GM12878 (cell line): ENCODE data around the gene NDOR1. TPM values are rescaled to one million over a fixed set of nuclear protein-coding genes. Genes with fewer than 3 reads are reported as not detected.

Experiments
- BHLHE40 ChIP-seq, 2 experiments: fragments of 450-650 bp in 1 of 2; IDR thresholded peaks; 2 replicates each; pipeline ENCODE4 v1.6.1; 2011 to 2017; ENCODE audit warnings: low read depth in 2 of 2, borderline replicate concordance in 1 of 2, improper control_type of control experiment in 1 of 2, low read length in 1 of 2, mild to moderate bottlenecking in 1 of 2
- E4F1 ChIP-seq: fragments of 450-650 bp; IDR thresholded peaks from 2 replicates; pipeline ENCODE4 v1.6.1; 2018; ENCODE audit warnings: borderline replicate concordance, mild to moderate bottlenecking; ENCODE audit not compliant: partially characterized antibody
- ETV6 ChIP-seq, 2 experiments: fragments of 450-650 bp in 1 of 2; IDR thresholded peaks in 1 of 2; conservative IDR thresholded peaks in 1 of 2; 2 replicates each; pipeline ENCODE4 v1.6.1; 2014; ENCODE audit warnings: antibody characterized with exemption in 1 of 2, borderline replicate concordance in 1 of 2, low read depth in 1 of 2, mild to moderate bottlenecking in 1 of 2, moderate library complexity in 1 of 2
- MYC ChIP-seq: IDR thresholded peaks from 2 replicates; pipeline ENCODE4 v1.6.1; 2011; ENCODE audit warnings: mild to moderate bottlenecking, low read length, moderate library complexity, inconsistent platforms; ENCODE audit not compliant: insufficient read depth, insufficient replicate concordance, insufficient read length, severe bottlenecking
- NFXL1 ChIP-seq: fragments of 450-650 bp; IDR thresholded peaks from 2 replicates; pipeline ENCODE4 v1.6.1; 2017; ENCODE audit warnings: antibody characterized with exemption, mild to moderate bottlenecking, borderline replicate concordance
- NFYA ChIP-seq: IDR thresholded peaks from 2 replicates; pipeline ENCODE4 v1.6.1; 2011; ENCODE audit warnings: low read depth, mild to moderate bottlenecking, low read length, improper control_type of control experiment, borderline replicate concordance
- POLR2AphosphoS5 ChIP-seq: IDR thresholded peaks from 2 replicates; pipeline ENCODE4 v1.6.1; 2011; ENCODE audit warnings: mild to moderate bottlenecking, low read length, inconsistent platforms
- RELB ChIP-seq: fragments of 450-650 bp; IDR thresholded peaks from 2 replicates; pipeline ENCODE4 v1.6.1; 2017; ENCODE audit warnings: low read depth, mild to moderate bottlenecking, moderate library complexity
- TARDBP ChIP-seq: IDR thresholded peaks from 2 replicates; pipeline ENCODE4 v1.6.1; 2016; ENCODE audit warnings: borderline replicate concordance
- ZNF622 ChIP-seq: fragments of 450-650 bp; IDR thresholded peaks from 2 replicates; pipeline ENCODE4 v1.6.1; 2017; ENCODE audit warnings: mild to moderate bottlenecking, inconsistent platforms
- polyA plus RNA-seq, 11 experiments: library from polyadenylated mRNA; depleted of rRNA in 4 of 11; unstranded in 6 of 11; stranded (reverse) in 5 of 11; fragments of >200 nt; fragmentation: Nextera tagmentation in 4 of 11; fragmentation: Illumina TruSeq in 1 of 11; extraction: Ambion mirVana in 4 of 11; extraction: Trizol in 1 of 11; gene quantifications; 1 replicate in 1 of 11; 2 replicates in 10 of 11; pipeline versions ENCODE4 v1.2.1 to v1.2.3, GENCODE V29; 2011 to 2016; ENCODE audit warnings: inconsistent platforms in 2 of 11, missing spikeins in 2 of 11, low read depth in 1 of 11
- total RNA-seq, 4 experiments: library from RNA; depleted of rRNA in 3 of 4; stranded (reverse); fragments of >200 nt in 3 of 4; fragmentation: Illumina TruSeq in 1 of 4; extraction: Trizol in 1 of 4; gene quantifications; 2 replicates each; pipeline versions ENCODE4 v1.2.1 to v1.2.3, GENCODE V29; 2013 to 2021

Gene NDOR1
- total and polyA plus RNA-seq, 10 of the 15 experiments (the other 5 are each of a cell fraction or from before 2014, with no cell fraction given), result 0.04 to 32.9 (median 11.1) TPM

- TF ChIP-seq MYC (no peak), NFXL1 (no peak), ETV6 (conservative IDR thresholded peaks at IDR 0.05 in 1 of 2, IDR thresholded peaks at IDR 0.05 in 1 of 2; ENCODE audit: borderline replicate concordance in 1 of 2, low read depth in 1 of 2) (no peak), POLR2AphosphoS5 (peak; percentile 84; the same call in 1 of the 2 replicates), ZNF622 (no peak), E4F1 (peak; percentile 51), RELB (peak; percentile 94), NFYA (no peak), TARDBP (peak; percentile 64; the same call in 1 of the 2 replicates), BHLHE40 (IDR thresholded peaks at IDR 0.05; ENCODE audit: borderline replicate concordance in 1 of 2, low read depth in 2 of 2, low read length in 1 of 2) (peak; percentile 11 to 76; a peak in 2 of 4 replicates)
Observed at GRCh38 chr9:137205126-137206069, at the start of gene NDOR1, which contains the start of gene TMEM203 (continued).
